Colonic mucosa (tissue), 4 donors: ENCODE data around the gene STK32B. TPM values are rescaled to one million over a fixed set of nuclear protein-coding genes. Genes with fewer than 3 reads are reported as not detected.

Experiments
- DNase-seq: peaks from one replicate; pipeline ENCODE4 v3.0.0-alpha.2; 2020
- H3K27ac ChIP-seq: fragments of 200-600 bp; one replicate; pipeline ENCODE4 v1.8.0; 2021
- H3K27me3 ChIP-seq: fragments of 200-600 bp; one replicate; pipeline ENCODE4 v1.8.0; 2021
- H3K36me3 ChIP-seq: fragments of 200-600 bp; one replicate; pipeline ENCODE4 v1.8.0; 2021
- H3K4me1 ChIP-seq: fragments of 200-600 bp; one replicate; pipeline ENCODE4 v1.8.0; 2021; ENCODE audit warnings: mild to moderate bottlenecking
- H3K4me3 ChIP-seq: fragments of 200-600 bp; one replicate; pipeline ENCODE4 v1.8.0; 2021
- H3K9ac ChIP-seq, 2 donors: one replicate each; pipeline ENCODE4 v1.7.0; 2013; ENCODE audit warnings: control low read depth in 2 of 2, low read depth in 2 of 2, low read length in 2 of 2
- H3K9me3 ChIP-seq: fragments of 200-600 bp; one replicate; pipeline ENCODE4 v1.8.0; 2021
- CTCF ChIP-seq: fragments of 200-600 bp; IDR thresholded peaks from one replicate; pipeline ENCODE4 v1.8.0; 2022; ENCODE audit warnings: antibody characterized with exemption, mild to moderate bottlenecking
- intact Hi-C: fragments of 100-400 bp; cut with DNase I; formaldehyde crosslinking; loops from one replicate; pipeline ENCODE4 v1.14.1; 2022
- total RNA-seq, 2 donors: library from RNA; stranded (reverse); fragmentation: NEBNext Ultra II Directional in 1 of 2; extraction: Animal tissue kit (Norgen Biotek cat#: 25700) in 1 of 2; gene quantifications; one replicate each; pipeline ENCODE4 v1.2.1, GENCODE V29; 2021
- donor health status: healthy.
- donor health status: DM: no; HTN: no; CAD: no.
- donor health status: DM: no; HTN: no; CAD: no.

STK32B gene
- total RNA-seq, 2 donors from 2014 or later, result 0.64 to 0.82 TPM

GRCh38 chr4:5479518-5480060 is 428.3 kb downstream of the STK32B start:
- H3K4me3 ChIP-seq, result no peak overlapping the region
- no peak overlapping the region for H3K9ac ChIP-seq
- intact Hi-C loops, result no loop called here
- no peaks in the 10 kb centered on the region for H3K36me3 ChIP-seq
- H3K27ac ChIP-seq, result no peak overlapping the region
- H3K27me3 ChIP-seq, result no peaks in the 10 kb centered on the region
- H3K9me3 ChIP-seq, result no peaks in the 10 kb centered on the region
- no peaks in the 10 kb centered on the region for H3K4me1 ChIP-seq
- TF ChIP-seq CTCF, result no peak
- DNase-seq, result no peak

GRCh38 chr4:5488413-5488812 is 437.1 kb downstream of the STK32B start:
- no peak for DNase-seq
- no peak overlapping the region for H3K4me3 ChIP-seq
- intact Hi-C loops, result no loop called here
- H3K4me1 ChIP-seq, result no peaks in the 10 kb centered on the region
- no peaks in the 10 kb centered on the region for H3K36me3 ChIP-seq
- H3K9me3 ChIP-seq, result no peaks in the 10 kb centered on the region
- no peak overlapping the region for H3K9ac ChIP-seq
- no peaks in the 10 kb centered on the region for H3K27me3 ChIP-seq
- no peak for TF ChIP-seq CTCF
- no peak overlapping the region for H3K27ac ChIP-seq

- intact Hi-C loops, result no loop called here
Observed at GRCh38 chr4:5489260-5489659, 438.0 kb downstream of the STK32B start.

GRCh38 chr4:5497489-5497888 is 446.2 kb downstream of the STK32B start:
- no peak for TF ChIP-seq CTCF
- Histone ChIP-seq H3K27me3 (no peaks in the 10 kb centered on the region), H3K9ac (no peak overlapping the region), H3K4me1 (no peaks in the 10 kb centered on the region), H3K27ac (no peak overlapping the region), H3K9me3 (no peaks in the 10 kb centered on the region), H3K36me3 (no peaks in the 10 kb centered on the region), H3K4me3 (no peak overlapping the region)
- intact Hi-C loops, result no loop called here
- no peak for DNase-seq

More at GRCh38 chr4:5489260-5489659, 438.0 kb downstream of the STK32B start:
- no peak overlapping the region for H3K4me3 ChIP-seq
- H3K9ac ChIP-seq, result no peak overlapping the region
- H3K4me1 ChIP-seq, result no peaks in the 10 kb centered on the region
- no peaks in the 10 kb centered on the region for H3K36me3 ChIP-seq
- DNase-seq, result no peak
- no peak overlapping the region for H3K27ac ChIP-seq
- no peaks in the 10 kb centered on the region for H3K27me3 ChIP-seq
- TF ChIP-seq CTCF, result no peak
- no peaks in the 10 kb centered on the region for H3K9me3 ChIP-seq

GRCh38 chr4:5500165-5500564 is 448.9 kb downstream of the STK32B start:
- Histone ChIP-seq H3K4me1 (no peaks in the 10 kb centered on the region), H3K9me3 (no peaks in the 10 kb centered on the region), H3K27ac (no peak overlapping the region), H3K4me3 (no peak overlapping the region), H3K27me3 (no peaks in the 10 kb centered on the region), H3K36me3 (no peaks in the 10 kb centered on the region), H3K9ac (no peak overlapping the region)
- TF ChIP-seq CTCF, result no peak
- no peak for DNase-seq
- intact Hi-C loops, result no loop called here
